Measurements from ENCODE around the gene CFAP97D2. TPM values are rescaled to one million over a fixed set of nuclear protein-coding genes. Genes with fewer than 3 reads are reported as not detected.

CFAP97D2 gene
- total RNA-seq, 1 donor from 2014 or later: not detected

GRCh38 chr13:114140906-114141250 is 38.2 kb upstream of the CFAP97D2 start:
- Mint-ChIP-seq H3K4me1 (ENCODE audit: low read depth) (no peaks in the 10 kb centered on the region), H3K36me3 (ENCODE audit: insufficient read depth) (no peaks in the 10 kb centered on the region), H3K27me3 (peaks cover 10% of the 10 kb centered on the region), H3K4me3 (ENCODE audit: low read depth) (no peak overlapping the region), H3K9me3 (ENCODE audit: low read depth) (no peaks in the 10 kb centered on the region), H3K27ac (no peak overlapping the region)
- no peak for DNase-seq (ENCODE audit: low spot score, unreplicated experiment)
- no peak for TF ChIP-seq CTCF (IDR thresholded peaks at IDR 0.05; ENCODE audit: unreplicated experiment)

GRCh38 chr13:114141261-114141996 is 37.6 kb upstream of the CFAP97D2 start:
- no peak for TF ChIP-seq CTCF (IDR thresholded peaks at IDR 0.05; ENCODE audit: unreplicated experiment)
- Mint-ChIP-seq H3K27ac (no peak overlapping the region), H3K27me3 (peaks cover 11% of the 10 kb centered on the region), H3K9me3 (ENCODE audit: low read depth) (no peaks in the 10 kb centered on the region), H3K4me1 (ENCODE audit: low read depth) (no peaks in the 10 kb centered on the region), H3K4me3 (ENCODE audit: low read depth) (no peak overlapping the region), H3K36me3 (ENCODE audit: insufficient read depth) (no peaks in the 10 kb centered on the region)
- DNase-seq (ENCODE audit: low spot score, unreplicated experiment): no peak

- DNase-seq (ENCODE audit: low spot score, unreplicated experiment): no peak
- Mint-ChIP-seq H3K4me3 (ENCODE audit: low read depth) (no peak overlapping the region), H3K27me3 (peaks cover 14% of the 10 kb centered on the region), H3K9me3 (ENCODE audit: low read depth) (no peaks in the 10 kb centered on the region), H3K36me3 (ENCODE audit: insufficient read depth) (no peaks in the 10 kb centered on the region), H3K4me1 (ENCODE audit: low read depth) (no peaks in the 10 kb centered on the region), H3K27ac (no peak overlapping the region)
- no peak for TF ChIP-seq CTCF (IDR thresholded peaks at IDR 0.05; ENCODE audit: unreplicated experiment)
Measured at GRCh38 chr13:114142137-114142550, 36.9 kb upstream of the CFAP97D2 start.

- no peak for TF ChIP-seq CTCF (IDR thresholded peaks at IDR 0.05; ENCODE audit: unreplicated experiment)
- Mint-ChIP-seq H3K9me3 (ENCODE audit: low read depth) (no peaks in the 10 kb centered on the region), H3K27ac (no peak overlapping the region), H3K4me3 (ENCODE audit: low read depth) (no peak overlapping the region), H3K36me3 (ENCODE audit: insufficient read depth) (no peaks in the 10 kb centered on the region), H3K4me1 (ENCODE audit: low read depth) (no peaks in the 10 kb centered on the region), H3K27me3 (peaks cover 14% of the 10 kb centered on the region)
- no peak for DNase-seq (ENCODE audit: low spot score, unreplicated experiment)
Measured at GRCh38 chr13:114142640-114143490, 36.2 kb upstream of the CFAP97D2 start.

- Mint-ChIP-seq H3K9me3 (ENCODE audit: low read depth) (no peaks in the 10 kb centered on the region), H3K4me1 (ENCODE audit: low read depth) (no peaks in the 10 kb centered on the region), H3K27ac (no peak overlapping the region), H3K27me3 (peaks cover 20% of the 10 kb centered on the region), H3K36me3 (ENCODE audit: insufficient read depth) (no peaks in the 10 kb centered on the region), H3K4me3 (ENCODE audit: low read depth) (no peak overlapping the region)
- peak; percentile 60 for TF ChIP-seq CTCF (IDR thresholded peaks at IDR 0.05; ENCODE audit: unreplicated experiment)
- no peak for DNase-seq (ENCODE audit: low spot score, unreplicated experiment)
Measured at GRCh38 chr13:114143806-114144605, 35.1 kb upstream of the CFAP97D2 start.
